Peyer's patch (tissue), 4 donors: ENCODE data around the gene ARSK. TPM values are rescaled to one million over a fixed set of nuclear protein-coding genes. Genes with fewer than 3 reads are reported as not detected.

Source experiments
- DNase-seq, 3 donors: peaks; one replicate each; pipeline ENCODE4 v3.0.0-alpha.2; 2017 to 2019
- H3K27ac ChIP-seq, 4 donors: fragments of 200-600 bp; sonication (generic); one replicate each; pipeline ENCODE4 v1.5.1; 2016 to 2019
- H3K27me3 ChIP-seq, 2 donors: fragments of 200-600 bp; sonication (generic); one replicate each; pipeline ENCODE4 v1.5.1; 2019
- H3K36me3 ChIP-seq, 3 donors: fragments of 200-600 bp; sonication (generic); one replicate each; pipeline ENCODE4 v1.5.1; 2016 to 2019
- H3K4me1 ChIP-seq, 4 donors: fragments of 200-600 bp; sonication (generic); one replicate each; pipeline ENCODE4 v1.5.1; 2016 to 2019
- H3K4me3 ChIP-seq, 4 donors: fragments of 200-600 bp; sonication (generic); 1 replicate in 3 of 4; 2 replicates in 1 of 4; pipeline ENCODE4 v1.5.1; 2016 to 2019; ENCODE audit warnings: mild to moderate bottlenecking in 1 of 4
- H3K9me3 ChIP-seq, 4 donors: fragments of 200-600 bp; sonication (generic); one replicate each; pipeline ENCODE4 v1.5.1; 2016 to 2019; ENCODE audit warnings: mild to moderate bottlenecking in 1 of 4
- POLR2A ChIP-seq, 2 donors: fragments of 450-650 bp; IDR thresholded peaks; one replicate each; pipeline ENCODE4 v1.5.1; 2017; ENCODE audit warnings: antibody characterized with exemption in 2 of 2, mild to moderate bottlenecking in 2 of 2, moderate library complexity in 2 of 2
- total RNA-seq, 4 donors: library from RNA; depleted of rRNA; stranded (reverse); fragments of >200 nt; gene quantifications; one replicate each; pipeline ENCODE4 v1.1.0, GENCODE V29; 2016
- TF ChIP-seq, protein P1 (sequence below), 6 experiments: fragments of 450-650 bp in 4 of 6; fragments of 200-600 bp in 2 of 6; sonication (generic) in 1 of 6; IDR thresholded peaks; one replicate each; pipeline ENCODE4 v1.5.1; 2017 to 2019; ENCODE audit warnings: antibody characterized with exemption in 6 of 6, mild to moderate bottlenecking in 3 of 6, moderate library complexity in 1 of 6

ARSK gene
- total RNA-seq, 4 donors from 2014 or later: 0.76 to 6.6 (median 2.1) TPM

DNA sequence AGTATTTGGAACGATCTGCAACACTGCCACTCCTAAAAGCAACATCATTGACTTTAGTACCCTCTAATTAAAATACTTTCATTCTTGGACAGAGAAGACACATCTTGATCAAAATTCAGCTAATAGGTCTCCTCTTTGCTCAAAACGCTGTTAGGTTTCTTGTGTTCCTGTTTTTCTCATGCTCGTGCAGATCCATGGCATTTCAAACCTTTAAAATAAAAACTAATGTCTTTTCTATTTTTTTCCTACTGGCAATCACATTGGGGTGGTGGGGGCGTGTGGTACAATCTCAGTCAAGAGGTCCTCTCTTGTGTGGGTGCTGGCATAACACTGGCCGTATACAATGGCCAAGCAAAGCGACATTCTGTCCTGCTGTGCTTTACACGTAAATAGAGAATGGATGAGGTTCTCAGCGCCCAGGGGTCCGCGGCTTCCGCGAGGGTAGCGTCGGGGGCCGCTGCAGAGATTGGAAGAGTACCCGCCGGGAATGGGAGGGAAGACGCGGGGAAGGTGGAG lies 64.7 kb downstream of the ARSK start:
- Histone ChIP-seq H3K27me3 (no peaks in the 10 kb centered on the region), H3K9me3 (no peaks in the 10 kb centered on the region), H3K36me3 (no peaks in the 10 kb centered on the region), H3K4me3 (peak overlapping the region; percentile 51 to 70 (median 62)), H3K27ac (no peak overlapping the region), H3K4me1 (peaks cover 0 to 21% (median 2%) of the 10 kb centered on the region in 4 donors)
- DNase-seq: no peak
- TF ChIP-seq, protein P1, sequence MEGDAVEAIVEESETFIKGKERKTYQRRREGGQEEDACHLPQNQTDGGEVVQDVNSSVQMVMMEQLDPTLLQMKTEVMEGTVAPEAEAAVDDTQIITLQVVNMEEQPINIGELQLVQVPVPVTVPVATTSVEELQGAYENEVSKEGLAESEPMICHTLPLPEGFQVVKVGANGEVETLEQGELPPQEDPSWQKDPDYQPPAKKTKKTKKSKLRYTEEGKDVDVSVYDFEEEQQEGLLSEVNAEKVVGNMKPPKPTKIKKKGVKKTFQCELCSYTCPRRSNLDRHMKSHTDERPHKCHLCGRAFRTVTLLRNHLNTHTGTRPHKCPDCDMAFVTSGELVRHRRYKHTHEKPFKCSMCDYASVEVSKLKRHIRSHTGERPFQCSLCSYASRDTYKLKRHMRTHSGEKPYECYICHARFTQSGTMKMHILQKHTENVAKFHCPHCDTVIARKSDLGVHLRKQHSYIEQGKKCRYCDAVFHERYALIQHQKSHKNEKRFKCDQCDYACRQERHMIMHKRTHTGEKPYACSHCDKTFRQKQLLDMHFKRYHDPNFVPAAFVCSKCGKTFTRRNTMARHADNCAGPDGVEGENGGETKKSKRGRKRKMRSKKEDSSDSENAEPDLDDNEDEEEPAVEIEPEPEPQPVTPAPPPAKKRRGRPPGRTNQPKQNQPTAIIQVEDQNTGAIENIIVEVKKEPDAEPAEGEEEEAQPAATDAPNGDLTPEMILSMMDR (IDR thresholded peaks at IDR 0.05): no peak
- no peak for TF ChIP-seq POLR2A (IDR thresholded peaks at IDR 0.05)

DNA sequence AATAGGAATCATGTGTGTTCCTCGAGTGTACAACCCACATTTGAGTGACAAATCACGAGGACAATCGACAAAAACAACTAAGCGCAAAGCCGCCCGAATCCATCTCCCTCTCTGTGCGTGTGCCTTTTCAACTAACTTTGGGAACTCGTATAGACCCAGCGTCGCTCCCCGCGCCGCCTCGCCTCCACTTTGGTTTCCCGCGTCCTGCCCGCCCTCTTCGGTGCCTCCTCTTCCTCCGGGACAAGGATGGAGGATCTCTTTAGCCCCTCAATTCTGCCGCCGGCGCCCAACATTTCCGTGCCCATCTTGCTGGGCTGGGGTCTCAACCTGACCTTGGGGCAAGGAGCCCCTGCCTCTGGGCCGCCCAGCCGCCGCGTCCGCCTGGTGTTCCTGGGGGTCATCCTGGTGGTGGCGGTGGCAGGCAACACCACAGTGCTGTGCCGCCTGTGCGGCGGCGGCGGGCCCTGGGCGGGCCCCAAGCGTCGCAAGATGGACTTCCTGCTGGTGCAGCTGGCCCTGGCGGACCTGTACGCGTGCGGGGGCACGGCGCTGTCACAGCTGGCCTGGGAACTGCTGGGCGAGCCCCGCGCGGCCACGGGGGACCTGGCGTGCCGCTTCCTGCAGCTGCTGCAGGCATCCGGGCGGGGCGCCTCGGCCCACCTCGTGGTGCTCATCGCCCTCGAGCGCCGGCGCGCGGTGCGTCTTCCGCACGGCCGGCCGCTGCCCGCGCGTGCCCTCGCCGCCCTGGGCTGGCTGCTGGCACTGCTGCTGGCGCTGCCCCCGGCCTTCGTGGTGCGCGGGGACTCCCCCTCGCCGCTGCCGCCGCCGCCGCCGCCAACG lies 65.3 kb downstream of the ARSK start, which contains the start of gene GPR150:
Gene GPR150 (plus strand): TSS at position 58 of the 840 bp plus-strand sequence. CDS start 189 bp downstream, at position 247.
- H3K36me3 ChIP-seq: no peaks in the 10 kb centered on the region
- H3K4me3 ChIP-seq: peak within 1 kb of the TSS; percentile 51 to 70 (median 62)
- H3K9me3 ChIP-seq: no peaks in the 10 kb centered on the region
- peak; percentile 48 to 83 (median 69) for DNase-seq
- peak within 1 kb of the TSS in 3 of 4 donors; percentile 23 to 67 (median 36) for H3K27ac ChIP-seq
- TF ChIP-seq, protein P1 (IDR thresholded peaks at IDR 0.05): peak in 2 of 6 experiments; percentile 7 to 19
- no peak for TF ChIP-seq POLR2A (IDR thresholded peaks at IDR 0.05)
- H3K27me3 ChIP-seq: no peaks in the 10 kb centered on the region
- peaks cover 0 to 21% (median 2%) of the 10 kb centered on the region in 4 donors for H3K4me1 ChIP-seq

DNA sequence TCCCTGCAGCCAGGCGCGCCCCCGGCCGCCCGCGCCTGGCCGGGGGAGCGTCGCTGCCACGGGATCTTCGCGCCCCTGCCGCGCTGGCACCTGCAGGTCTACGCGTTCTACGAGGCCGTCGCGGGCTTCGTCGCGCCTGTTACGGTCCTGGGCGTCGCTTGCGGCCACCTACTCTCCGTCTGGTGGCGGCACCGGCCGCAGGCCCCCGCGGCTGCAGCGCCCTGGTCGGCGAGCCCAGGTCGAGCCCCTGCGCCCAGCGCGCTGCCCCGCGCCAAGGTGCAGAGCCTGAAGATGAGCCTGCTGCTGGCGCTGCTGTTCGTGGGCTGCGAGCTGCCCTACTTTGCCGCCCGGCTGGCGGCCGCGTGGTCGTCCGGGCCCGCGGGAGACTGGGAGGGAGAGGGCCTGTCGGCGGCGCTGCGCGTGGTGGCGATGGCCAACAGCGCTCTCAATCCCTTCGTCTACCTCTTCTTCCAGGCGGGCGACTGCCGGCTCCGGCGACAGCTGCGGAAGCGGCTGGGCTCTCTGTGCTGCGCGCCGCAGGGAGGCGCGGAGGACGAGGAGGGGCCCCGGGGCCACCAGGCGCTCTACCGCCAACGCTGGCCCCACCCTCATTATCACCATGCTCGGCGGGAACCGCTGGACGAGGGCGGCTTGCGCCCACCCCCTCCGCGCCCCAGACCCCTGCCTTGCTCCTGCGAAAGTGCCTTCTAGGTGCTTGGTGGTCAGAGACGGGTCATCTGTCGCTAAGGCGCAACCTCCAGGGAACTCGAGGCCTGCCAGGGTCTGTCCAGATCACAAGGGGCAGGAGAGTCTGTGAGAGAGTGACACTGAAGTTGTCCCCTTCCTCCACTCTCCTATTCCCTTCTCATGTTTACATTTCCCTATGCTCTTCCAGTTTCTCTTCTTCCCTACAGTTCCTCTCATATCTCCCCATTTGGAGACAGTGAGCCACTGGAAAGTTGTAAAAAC lies 66.3 kb downstream of the ARSK start:
- TF ChIP-seq, protein P1 (IDR thresholded peaks at IDR 0.05): no peak
- TF ChIP-seq POLR2A (IDR thresholded peaks at IDR 0.05): no peak
- Histone ChIP-seq H3K4me3 (peak overlapping the region; percentile 51 to 70 (median 62)), H3K9me3 (no peaks in the 10 kb centered on the region), H3K27me3 (no peaks in the 10 kb centered on the region), H3K4me1 (peaks cover 0 to 21% (median 2%) of the 10 kb centered on the region in 4 donors), H3K27ac (peak overlapping the region in 3 of 4 donors; percentile 23 to 67 (median 36)), H3K36me3 (no peaks in the 10 kb centered on the region)
- peak in 2 of 3 donors; percentile 63 to 66 for DNase-seq

DNA sequence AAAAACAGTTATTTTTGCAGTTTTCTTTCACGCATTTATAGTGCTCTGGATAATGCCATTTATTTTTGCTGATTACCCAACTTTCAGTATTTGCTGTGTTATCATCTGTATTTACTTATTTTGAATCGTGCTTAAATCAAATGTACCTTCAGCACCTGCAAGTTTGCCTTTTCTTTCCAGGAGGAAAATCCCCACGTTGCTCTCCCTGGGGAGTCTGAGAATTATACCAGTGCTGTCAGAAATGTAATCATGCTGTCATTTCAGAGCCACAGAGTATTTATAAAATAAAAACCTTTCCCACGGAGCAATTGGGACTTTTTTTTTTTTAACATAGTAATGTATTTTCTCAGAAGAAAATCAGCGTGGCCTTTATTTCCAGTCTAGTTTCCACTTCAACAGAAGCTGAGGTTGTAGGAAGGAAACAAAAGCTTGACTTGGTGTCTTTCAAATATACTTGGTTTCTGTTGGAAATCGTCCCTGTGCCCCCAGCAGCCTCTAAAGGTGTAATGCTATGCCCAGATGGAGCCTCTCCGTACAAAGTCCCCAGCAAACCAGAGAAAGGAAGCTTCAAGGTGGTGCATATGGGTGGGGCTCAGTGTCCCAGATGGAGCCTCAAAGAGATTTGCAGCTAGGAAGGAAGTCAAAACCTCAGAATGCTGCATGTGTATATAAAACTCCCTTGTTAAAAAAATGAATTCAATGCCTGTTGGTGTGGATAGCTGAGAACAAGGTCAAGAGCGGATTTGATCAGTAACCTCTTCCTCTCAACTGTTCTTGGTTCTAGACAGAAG lies 67.1 kb downstream of the ARSK start:
- Histone ChIP-seq H3K4me3 (peak overlapping the region in 1 of 4 donors; percentile 68), H3K27ac (no peak overlapping the region), H3K4me1 (peaks cover 0 to 21% (median 2%) of the 10 kb centered on the region in 4 donors), H3K36me3 (no peaks in the 10 kb centered on the region), H3K27me3 (no peaks in the 10 kb centered on the region), H3K9me3 (no peaks in the 10 kb centered on the region)
- DNase-seq: no peak
- TF ChIP-seq, protein P1 (IDR thresholded peaks at IDR 0.05): no peak
- no peak for TF ChIP-seq POLR2A (IDR thresholded peaks at IDR 0.05)
